HepG2 (cell line): Measurements from ENCODE around the gene MIA. TPM values are rescaled to one million over a fixed set of nuclear protein-coding genes. Genes with fewer than 3 reads are reported as not detected.
A peak's percentile ranks its signal among the peaks of the same experiment; 100 is the strongest.

Experiments used
- ARID2 ChIP-seq: sonication (generic); formaldehyde crosslinking; IDR thresholded peaks from 2 replicates; pipeline ENCODE4 v1.8.1; 2022; ENCODE audit warnings: mild to moderate bottlenecking, missing genetic modification reagents, borderline replicate concordance
- ATF7-NPFF ChIP-seq: sonication (generic); formaldehyde crosslinking; IDR thresholded peaks from 2 replicates; pipeline ENCODE4 v1.8.1; 2023; ENCODE audit warnings: mild to moderate bottlenecking, low read depth, missing genetic modification reagents, moderate library complexity
- GATAD1 ChIP-seq: IDR thresholded peaks from 2 replicates; pipeline ENCODE4 v1.6.1; 2016; ENCODE audit warnings: missing genetic modification reagents, missing compliant biosample characterization
- GMEB1 ChIP-seq: sonication (generic); formaldehyde crosslinking; IDR thresholded peaks from 2 replicates; pipeline ENCODE4 v1.5.1; 2020; ENCODE audit warnings: missing genetic modification reagents, mild to moderate bottlenecking, borderline replicate concordance
- NCOA1 ChIP-seq: sonication (generic); formaldehyde crosslinking; IDR thresholded peaks from 2 replicates; pipeline ENCODE4 v1.9.0; 2021; ENCODE audit warnings: missing genetic modification reagents
- NFE2L1 ChIP-seq: sonication (generic); formaldehyde crosslinking; IDR thresholded peaks from 2 replicates; pipeline ENCODE4 v1.4.0; 2020; ENCODE audit warnings: missing genetic modification reagents, mild to moderate bottlenecking, borderline replicate concordance
- NFE2L2 ChIP-seq: fragments of 150-350 bp; IDR thresholded peaks from 2 replicates; pipeline ENCODE4 v1.6.1; 2014; ENCODE audit warnings: low read length
- NKX3-1 ChIP-seq: sonication (generic); formaldehyde crosslinking; IDR thresholded peaks from 2 replicates; pipeline ENCODE4 v1.5.0; 2020; ENCODE audit warnings: missing genetic modification reagents
- PBX3 ChIP-seq: sonication (generic); formaldehyde crosslinking; IDR thresholded peaks from 2 replicates; pipeline ENCODE4 v1.8.1; 2023; ENCODE audit warnings: missing genetic modification reagents, inconsistent platforms, borderline replicate concordance
- RORA ChIP-seq: sonication (generic); formaldehyde crosslinking; IDR thresholded peaks from 2 replicates; pipeline ENCODE4 v1.5.0; 2020; ENCODE audit warnings: mild to moderate bottlenecking, missing genetic modification reagents, moderate library complexity
- THRA ChIP-seq: sonication (generic); formaldehyde crosslinking; IDR thresholded peaks from 2 replicates; pipeline ENCODE4 v1.4.0; 2020; ENCODE audit warnings: missing genetic modification reagents, borderline replicate concordance
- ZNF687 ChIP-seq: sonication (generic); formaldehyde crosslinking; IDR thresholded peaks from 2 replicates; pipeline ENCODE4 v1.5.1; 2020; ENCODE audit warnings: mild to moderate bottlenecking, missing genetic modification reagents, moderate library complexity
- ZNF749 ChIP-seq: sonication (generic); formaldehyde crosslinking; IDR thresholded peaks from 2 replicates; pipeline ENCODE4 v1.8.0; 2022; ENCODE audit warnings: mild to moderate bottlenecking, missing genetic modification reagents, moderate library complexity, borderline replicate concordance
- ZNF766 ChIP-seq: sonication (generic); formaldehyde crosslinking; IDR thresholded peaks from 2 replicates; pipeline ENCODE4 v1.5.0; 2020; ENCODE audit warnings: missing genetic modification reagents, borderline replicate concordance
- ZNF777 ChIP-seq: sonication (generic); formaldehyde crosslinking; IDR thresholded peaks from 2 replicates; pipeline ENCODE4 v1.4.0; 2020; ENCODE audit warnings: missing genetic modification reagents
- polyA plus RNA-seq, 8 experiments: library from polyadenylated mRNA; depleted of rRNA in 3 of 8; stranded (reverse) in 7 of 8; unstranded in 1 of 8; fragments of >200 nt; fragmentation: Illumina TruSeq in 4 of 8; extraction: Trizol in 4 of 8; gene quantifications; 2 replicates each; pipeline versions ENCODE4 v1.2.1 to v1.2.3, GENCODE V29; 2011 to 2016; ENCODE audit warnings: low read depth in 4 of 8, missing spikeins in 1 of 8, mixed read lengths in 1 of 8; ENCODE audit not compliant: insufficient read depth in 1 of 8
- total RNA-seq, 5 experiments: library from RNA; depleted of rRNA; stranded (reverse); fragments of >200 nt; fragmentation: Illumina TruSeq; extraction: Trizol; gene quantifications; 2 replicates each; pipeline ENCODE4 v1.2.3, GENCODE V29; 2016; ENCODE audit warnings: low read depth in 1 of 5
- TF ChIP-seq, protein P1 (sequence below): sonication (generic); formaldehyde crosslinking; IDR thresholded peaks from 2 replicates; pipeline ENCODE4 v1.8.1; 2022; ENCODE audit warnings: mild to moderate bottlenecking, missing genetic modification reagents
- TF ChIP-seq, protein P2 (sequence below): sonication (generic); formaldehyde crosslinking; conservative IDR thresholded peaks from 2 replicates; pipeline ENCODE4 v1.4.0; 2020; ENCODE audit warnings: missing genetic modification reagents

Gene MIA
- total and polyA plus RNA-seq, 2 of the 13 experiments (the other 11 are each of a cell fraction or from before 2014, with no cell fraction given), result 0.61 TPM; not detected in 1

GRCh38 chr19:40750874-40751537 lies 24.3 kb upstream of the MIA start, which contains the start of gene SNRPA (continued):
- TF ChIP-seq, protein P1, sequence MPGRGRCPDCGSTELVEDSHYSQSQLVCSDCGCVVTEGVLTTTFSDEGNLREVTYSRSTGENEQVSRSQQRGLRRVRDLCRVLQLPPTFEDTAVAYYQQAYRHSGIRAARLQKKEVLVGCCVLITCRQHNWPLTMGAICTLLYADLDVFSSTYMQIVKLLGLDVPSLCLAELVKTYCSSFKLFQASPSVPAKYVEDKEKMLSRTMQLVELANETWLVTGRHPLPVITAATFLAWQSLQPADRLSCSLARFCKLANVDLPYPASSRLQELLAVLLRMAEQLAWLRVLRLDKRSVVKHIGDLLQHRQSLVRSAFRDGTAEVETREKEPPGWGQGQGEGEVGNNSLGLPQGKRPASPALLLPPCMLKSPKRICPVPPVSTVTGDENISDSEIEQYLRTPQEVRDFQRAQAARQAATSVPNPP (CRISPR knock-in tag), result 0 out of 2 replicates have a peak, but pooled peaks have one; percentile 63
- TF ChIP-seq ZNF749 (CRISPR knock-in tag) (peak; percentile 20; the same call in 1 of the 2 replicates), RORA (CRISPR knock-in tag) (no peak), ZNF687 (CRISPR knock-in tag) (peak; percentile 68), NFE2L1 (CRISPR knock-in tag) (no peak), PBX3 (CRISPR knock-in tag) (0 out of 2 replicates have a peak, but pooled peaks have one; percentile 19), NKX3-1 (CRISPR knock-in tag) (peak; percentile 64; the same call in 1 of the 2 replicates), THRA (CRISPR knock-in tag) (0 out of 2 replicates have a peak, but pooled peaks have one; percentile 4), GMEB1 (CRISPR knock-in tag) (peak; percentile 65; the same call in 1 of the 2 replicates), ZNF766 (CRISPR knock-in tag) (peak; percentile 74; the same call in 1 of the 2 replicates), GATAD1 (CRISPR knock-in tag) (peak; percentile 72), ZNF777 (CRISPR knock-in tag) (peak; percentile 14; the same call in 1 of the 2 replicates), ARID2 (CRISPR knock-in tag) (peak; percentile 44; the same call in 1 of the 2 replicates), NFE2L2 (no peak), NCOA1 (no peak), ATF7-NPFF (CRISPR knock-in tag) (0 out of 2 replicates have a peak, but pooled peaks have one; percentile 15)
- TF ChIP-seq, protein P2, sequence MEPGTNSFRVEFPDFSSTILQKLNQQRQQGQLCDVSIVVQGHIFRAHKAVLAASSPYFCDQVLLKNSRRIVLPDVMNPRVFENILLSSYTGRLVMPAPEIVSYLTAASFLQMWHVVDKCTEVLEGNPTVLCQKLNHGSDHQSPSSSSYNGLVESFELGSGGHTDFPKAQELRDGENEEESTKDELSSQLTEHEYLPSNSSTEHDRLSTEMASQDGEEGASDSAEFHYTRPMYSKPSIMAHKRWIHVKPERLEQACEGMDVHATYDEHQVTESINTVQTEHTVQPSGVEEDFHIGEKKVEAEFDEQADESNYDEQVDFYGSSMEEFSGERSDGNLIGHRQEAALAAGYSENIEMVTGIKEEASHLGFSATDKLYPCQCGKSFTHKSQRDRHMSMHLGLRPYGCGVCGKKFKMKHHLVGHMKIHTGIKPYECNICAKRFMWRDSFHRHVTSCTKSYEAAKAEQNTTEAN (CRISPR knock-in tag), result no peak; the same call in 1 of the 2 replicates
